Measurements from ENCODE around the gene POLG. TPM values are rescaled to one million over a fixed set of nuclear protein-coding genes. Genes with fewer than 3 reads are reported as not detected.

The POLG gene
- total RNA-seq, 1 donor from 2014 or later: 64.5 TPM

DNA sequence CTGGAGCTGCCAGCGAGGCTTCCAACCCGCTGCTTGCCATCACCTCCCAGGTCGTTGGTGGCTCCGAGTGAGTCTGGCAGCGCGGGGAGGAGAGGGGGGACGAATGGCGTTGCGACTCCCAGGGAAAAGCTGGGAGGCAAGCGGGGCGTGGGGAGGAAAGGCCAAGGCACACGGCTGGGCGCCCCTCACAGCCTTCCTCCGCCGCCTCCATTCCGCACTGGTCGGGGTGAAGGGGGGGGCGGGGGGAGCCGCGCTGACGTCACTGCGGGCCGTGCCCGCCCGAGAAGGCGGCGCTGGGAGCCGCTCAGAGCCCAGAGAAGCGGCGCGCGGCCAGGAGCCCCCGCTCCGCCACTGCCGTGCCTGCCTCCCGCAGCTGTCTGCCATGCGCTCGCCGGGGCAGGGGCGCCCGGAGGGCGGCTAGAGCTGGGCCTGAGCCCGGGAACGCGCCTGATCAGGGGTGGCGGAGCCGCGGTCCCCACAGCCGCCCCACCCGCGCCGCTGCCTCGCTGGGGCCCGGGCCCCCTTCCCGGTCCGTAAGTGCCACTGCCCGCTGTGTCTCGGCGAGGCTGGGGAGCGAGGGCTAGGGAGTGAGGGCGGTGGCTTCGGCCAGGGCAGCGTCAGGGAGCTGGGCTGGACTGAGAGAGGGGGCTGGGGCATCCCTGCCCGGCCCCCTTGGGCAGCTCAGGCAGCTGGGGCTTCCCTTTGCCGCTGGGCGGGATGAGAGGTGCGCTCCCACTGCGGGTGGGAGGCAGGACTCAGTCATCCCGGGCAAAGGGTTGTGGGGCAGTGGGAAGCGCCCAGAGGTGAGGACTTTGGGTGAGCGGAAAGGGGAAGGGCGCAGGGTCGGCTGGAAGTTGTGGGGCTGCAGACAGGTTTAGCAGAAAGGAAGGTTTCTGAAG lies 27.8 kb upstream of the POLG start:
- peaks cover 44% of the 10 kb centered on the region for H3K27me3 Mint-ChIP-seq (ENCODE audit: unreplicated experiment)
- TF ChIP-seq, protein P1, sequence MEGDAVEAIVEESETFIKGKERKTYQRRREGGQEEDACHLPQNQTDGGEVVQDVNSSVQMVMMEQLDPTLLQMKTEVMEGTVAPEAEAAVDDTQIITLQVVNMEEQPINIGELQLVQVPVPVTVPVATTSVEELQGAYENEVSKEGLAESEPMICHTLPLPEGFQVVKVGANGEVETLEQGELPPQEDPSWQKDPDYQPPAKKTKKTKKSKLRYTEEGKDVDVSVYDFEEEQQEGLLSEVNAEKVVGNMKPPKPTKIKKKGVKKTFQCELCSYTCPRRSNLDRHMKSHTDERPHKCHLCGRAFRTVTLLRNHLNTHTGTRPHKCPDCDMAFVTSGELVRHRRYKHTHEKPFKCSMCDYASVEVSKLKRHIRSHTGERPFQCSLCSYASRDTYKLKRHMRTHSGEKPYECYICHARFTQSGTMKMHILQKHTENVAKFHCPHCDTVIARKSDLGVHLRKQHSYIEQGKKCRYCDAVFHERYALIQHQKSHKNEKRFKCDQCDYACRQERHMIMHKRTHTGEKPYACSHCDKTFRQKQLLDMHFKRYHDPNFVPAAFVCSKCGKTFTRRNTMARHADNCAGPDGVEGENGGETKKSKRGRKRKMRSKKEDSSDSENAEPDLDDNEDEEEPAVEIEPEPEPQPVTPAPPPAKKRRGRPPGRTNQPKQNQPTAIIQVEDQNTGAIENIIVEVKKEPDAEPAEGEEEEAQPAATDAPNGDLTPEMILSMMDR (IDR thresholded peaks at IDR 0.05; ENCODE audit: unreplicated experiment): no peak
- H3K27ac Mint-ChIP-seq (ENCODE audit: unreplicated experiment): no peak overlapping the region
- DNase-seq (ENCODE audit: low spot score): no peak
- H3K9me3 Mint-ChIP-seq (ENCODE audit: unreplicated experiment): no peaks in the 10 kb centered on the region
- no peak overlapping the region for H3K4me3 Mint-ChIP-seq (ENCODE audit: unreplicated experiment)
- H3K36me3 Mint-ChIP-seq (ENCODE audit: low read depth, unreplicated experiment): no peaks in the 10 kb centered on the region
- H3K4me1 Mint-ChIP-seq (ENCODE audit: unreplicated experiment): peaks cover 4% of the 10 kb centered on the region

DNA sequence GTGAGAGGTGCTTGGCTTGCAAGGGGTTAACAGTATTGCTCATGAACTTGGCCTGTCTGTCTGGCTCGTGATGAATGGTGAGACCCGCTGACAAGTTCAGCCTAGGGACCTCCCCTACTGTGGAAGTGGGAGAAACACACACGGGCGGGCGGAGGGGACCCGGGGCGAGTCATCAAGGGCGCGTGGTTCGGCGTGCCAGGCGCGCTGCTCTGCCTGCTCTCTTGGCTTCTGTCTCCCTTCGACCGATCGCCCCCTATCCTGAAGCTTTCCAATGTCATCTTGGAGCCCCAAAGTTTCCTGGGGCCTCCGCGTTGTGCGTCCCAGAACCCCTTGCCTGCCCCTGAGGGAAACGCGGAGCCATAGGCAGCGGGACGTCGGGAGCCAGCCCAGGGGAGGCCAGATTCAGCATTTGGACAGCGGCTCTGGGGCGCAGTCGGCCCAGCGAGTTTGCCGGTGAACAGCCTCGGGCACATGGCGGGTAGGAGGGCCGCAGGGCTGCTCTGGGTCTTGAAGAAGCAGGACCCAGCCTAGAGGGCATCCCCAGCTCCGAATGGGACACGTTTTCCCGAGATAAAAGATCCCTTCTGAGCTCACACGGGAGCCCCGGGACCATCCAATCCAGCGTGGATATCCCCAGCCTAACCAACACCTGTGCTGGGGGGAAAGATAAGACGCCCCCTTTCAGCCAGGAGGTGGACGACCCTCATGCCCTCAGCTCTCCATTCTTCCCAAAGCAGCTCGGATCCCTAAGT lies 27.0 kb upstream of the POLG start:
- Mint-ChIP-seq H3K9me3 (ENCODE audit: unreplicated experiment) (no peaks in the 10 kb centered on the region), H3K4me3 (ENCODE audit: unreplicated experiment) (no peak overlapping the region)

DNA sequence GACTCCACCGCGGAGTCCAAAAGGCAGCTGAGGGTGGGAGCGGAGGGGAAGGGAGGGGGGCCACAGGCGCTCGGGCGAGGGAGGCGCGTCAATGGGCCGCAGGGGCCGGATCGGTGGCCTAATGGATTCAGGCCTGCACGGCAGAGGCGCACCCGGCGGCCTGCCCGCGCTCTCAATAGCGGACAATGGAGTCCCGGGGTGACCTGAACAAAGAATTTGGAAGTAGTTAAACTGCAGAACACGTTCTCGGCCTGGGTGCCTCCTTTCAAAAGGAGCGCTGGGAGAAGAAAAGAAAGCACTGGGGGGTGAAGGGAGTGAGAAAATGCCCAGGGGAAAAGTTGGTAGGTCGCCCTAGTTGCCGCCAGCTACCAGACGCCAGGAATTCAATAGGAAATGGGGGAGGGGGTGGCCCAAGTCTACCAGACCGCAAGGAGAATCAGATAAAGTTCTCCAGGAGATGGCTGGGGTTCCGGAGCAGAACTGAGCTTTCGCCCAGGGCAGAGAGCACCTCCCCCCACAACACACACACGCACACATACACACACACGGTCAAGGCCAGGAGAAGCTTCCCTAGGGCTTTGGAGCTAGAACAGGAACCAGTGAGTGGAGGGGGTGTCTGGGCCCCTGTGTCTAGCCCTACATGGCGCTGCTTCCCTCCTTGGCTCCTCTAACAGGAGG lies 25.8 kb upstream of the POLG start:
- H3K27me3 Mint-ChIP-seq (ENCODE audit: unreplicated experiment): peaks cover 30% of the 10 kb centered on the region
- H3K4me3 Mint-ChIP-seq (ENCODE audit: unreplicated experiment): no peak overlapping the region
- H3K9me3 Mint-ChIP-seq (ENCODE audit: unreplicated experiment): no peaks in the 10 kb centered on the region
- no peaks in the 10 kb centered on the region for H3K36me3 Mint-ChIP-seq (ENCODE audit: low read depth, unreplicated experiment)
- H3K27ac Mint-ChIP-seq (ENCODE audit: unreplicated experiment): no peak overlapping the region
- TF ChIP-seq, protein P1 (IDR thresholded peaks at IDR 0.05; ENCODE audit: unreplicated experiment): no peak
- no peak for DNase-seq (ENCODE audit: low spot score)
- H3K4me1 Mint-ChIP-seq (ENCODE audit: unreplicated experiment): peaks cover 4% of the 10 kb centered on the region

More for the DNA sequence above, 27.0 kb upstream of the POLG start:
- Mint-ChIP-seq H3K27me3 (ENCODE audit: unreplicated experiment) (peaks cover 38% of the 10 kb centered on the region), H3K36me3 (ENCODE audit: low read depth, unreplicated experiment) (no peaks in the 10 kb centered on the region), H3K27ac (ENCODE audit: unreplicated experiment) (no peak overlapping the region), H3K4me1 (ENCODE audit: unreplicated experiment) (peaks cover 4% of the 10 kb centered on the region)
- TF ChIP-seq, protein P1 (IDR thresholded peaks at IDR 0.05; ENCODE audit: unreplicated experiment): no peak
- DNase-seq (ENCODE audit: low spot score): peak; percentile 89

DNA sequence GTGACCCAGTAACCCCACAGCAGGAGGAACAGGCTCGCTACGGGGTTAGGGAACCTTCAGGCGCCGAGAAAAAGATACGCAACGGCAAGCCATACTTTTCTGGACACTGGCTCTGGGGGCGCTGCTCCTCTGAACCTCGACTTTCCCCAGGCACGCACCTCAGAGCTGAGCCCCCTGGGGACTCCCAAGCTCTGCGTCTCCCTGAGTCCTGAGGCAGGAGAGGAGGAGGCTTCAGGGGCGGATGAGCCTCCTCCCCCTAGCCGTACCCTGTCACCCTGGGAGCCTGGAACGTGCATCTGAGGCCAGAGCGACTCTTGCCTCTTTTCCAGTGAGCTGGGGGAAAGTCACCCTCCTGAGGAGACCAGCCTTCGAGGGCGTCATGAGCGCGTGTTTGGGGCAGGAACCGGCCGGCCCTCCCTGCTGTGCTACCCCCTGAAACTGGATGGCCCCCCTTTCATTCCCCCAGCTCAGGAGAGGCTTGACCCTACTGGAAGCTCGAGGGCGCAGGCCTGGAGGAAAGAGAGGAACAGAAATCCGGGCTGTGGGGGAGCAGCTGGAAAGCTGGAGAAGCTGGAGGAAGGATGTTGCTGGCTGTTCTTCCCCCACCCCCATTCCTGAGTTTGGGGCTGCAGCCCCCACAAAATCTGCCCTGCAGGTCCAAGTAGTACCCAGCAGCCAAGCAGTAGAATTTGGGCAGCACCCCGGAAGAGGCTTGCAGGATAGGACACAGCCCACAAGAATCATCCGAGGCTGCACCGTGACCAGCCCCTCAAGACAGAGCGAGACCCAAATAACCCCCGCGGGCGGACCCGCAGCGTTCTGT lies 25.1 kb upstream of the POLG start:
- Mint-ChIP-seq H3K9me3 (ENCODE audit: unreplicated experiment) (no peaks in the 10 kb centered on the region), H3K27ac (ENCODE audit: unreplicated experiment) (no peak overlapping the region), H3K4me1 (ENCODE audit: unreplicated experiment) (peaks cover 4% of the 10 kb centered on the region), H3K4me3 (ENCODE audit: unreplicated experiment) (no peak overlapping the region), H3K27me3 (ENCODE audit: unreplicated experiment) (peaks cover 30% of the 10 kb centered on the region), H3K36me3 (ENCODE audit: low read depth, unreplicated experiment) (no peaks in the 10 kb centered on the region)
- TF ChIP-seq, protein P1 (IDR thresholded peaks at IDR 0.05; ENCODE audit: unreplicated experiment): no peak
- DNase-seq (ENCODE audit: low spot score): no peak

Measured in endothelial cell (in vitro differentiated cells).